CD8-positive, alpha-beta memory T cell (primary cell): Measurements from ENCODE around the gene AK2. TPM values are rescaled to one million over a fixed set of nuclear protein-coding genes. Genes with fewer than 3 reads are reported as not detected.

Experiments
- CTCF ChIA-PET: fragments of 350-600 bp; sonication (Branson Sonifier 250); formaldehyde crosslinking; loops from one replicate; lab custom pipeline; 2021; ENCODE audit warnings: antibody characterized with exemption; lab: Charles Lee
- POLR2A ChIA-PET: fragments of 350-600 bp; sonication (Branson Sonifier 250); formaldehyde crosslinking; loops from one replicate; lab custom pipeline; 2021; ENCODE audit warnings: antibody characterized with exemption; lab: Charles Lee
- DNase-seq, 5 donors: peaks; one replicate each; pipeline versions ENCODE4 v3.0.0 to v3.0.0-alpha.2; 2020 to 2022; ENCODE audit warnings: mixed read lengths in 1 of 5
- H3K27ac ChIP-seq: one replicate; pipeline ENCODE4 v1.7.0; 2013; ENCODE audit warnings: low read depth, mild to moderate bottlenecking, low read length, moderate library complexity
- H3K27me3 ChIP-seq: 2 replicates; pipeline ENCODE4 v1.7.0; 2013; ENCODE audit warnings: low read length, mild to moderate bottlenecking; ENCODE audit not compliant: insufficient read depth, poor library complexity, severe bottlenecking
- H3K36me3 ChIP-seq: 2 replicates; pipeline ENCODE4 v1.7.0; 2013; ENCODE audit warnings: mild to moderate bottlenecking, low read length, moderate library complexity; ENCODE audit not compliant: insufficient read depth
- H3K4me1 ChIP-seq: 2 replicates; pipeline ENCODE4 v1.7.0; 2013; ENCODE audit warnings: mild to moderate bottlenecking, low read length, moderate library complexity; ENCODE audit not compliant: insufficient read depth
- H3K4me3 ChIP-seq: 2 replicates; pipeline ENCODE4 v1.7.0; 2013; ENCODE audit warnings: mild to moderate bottlenecking, low read length
- H3K9me3 ChIP-seq: 2 replicates; pipeline ENCODE4 v1.7.0; 2013; ENCODE audit warnings: mild to moderate bottlenecking, low read length
- H3K27ac Mint-ChIP-seq, 8 donors: one replicate each; pipeline ENCODE4 v1.8.0; 2020 to 2021; ENCODE audit warnings: mixed read lengths in 8 of 8, mild to moderate bottlenecking in 6 of 8, inconsistent platforms in 3 of 8, moderate library complexity in 3 of 8
- H3K27me3 Mint-ChIP-seq, 2 donors: one replicate each; pipeline ENCODE4 v1.8.0; 2020 to 2021; ENCODE audit warnings: mixed read lengths in 2 of 2, mild to moderate bottlenecking in 1 of 2, moderate library complexity in 1 of 2
- H3K36me3 Mint-ChIP-seq, 3 donors: one replicate each; pipeline ENCODE4 v1.8.0; 2020 to 2021; ENCODE audit warnings: mixed read lengths in 3 of 3, inconsistent platforms in 1 of 3, mild to moderate bottlenecking in 1 of 3
- H3K4me1 Mint-ChIP-seq, 3 donors: one replicate each; pipeline ENCODE4 v1.8.0; 2020 to 2021; ENCODE audit warnings: mixed read lengths in 3 of 3, inconsistent platforms in 1 of 3, mild to moderate bottlenecking in 1 of 3
- H3K4me3 Mint-ChIP-seq, 7 donors: one replicate each; pipeline ENCODE4 v1.8.0; 2020 to 2021; ENCODE audit warnings: mixed read lengths in 7 of 7, mild to moderate bottlenecking in 6 of 7, moderate library complexity in 4 of 7, inconsistent platforms in 2 of 7
- H3K9me3 Mint-ChIP-seq, 5 donors: one replicate each; pipeline ENCODE4 v1.8.0; 2020 to 2022; ENCODE audit warnings: mixed read lengths in 5 of 5, mild to moderate bottlenecking in 3 of 5, moderate library complexity in 2 of 5, inconsistent platforms in 1 of 5
- polyA plus RNA-seq: library from polyadenylated mRNA; unstranded; fragments of 300-500 nt; fragmentation: Illumina TruSeq; gene quantifications from one replicate; pipeline ENCODE4 v1.2.3, GENCODE V29; 2021
- total RNA-seq, 2 experiments: library from RNA; stranded (reverse); gene quantifications; one replicate each; pipeline ENCODE4 v1.2.3, GENCODE V29; 2021

AK2 gene
- total and polyA plus RNA-seq, 3 experiments from 2014 or later, result 110 to 305 (median 288) TPM

- H3K27me3 ChIP-seq, result no peaks in the 10 kb centered on the region
- Mint-ChIP-seq H3K27ac (no peak overlapping the region), H3K4me3 (no peak overlapping the region), H3K4me1 (no peaks in the 10 kb centered on the region), H3K36me3 (peaks cover 12 to 79% (median 26%) of the 10 kb centered on the region in 3 donors), H3K9me3 (no peaks in the 10 kb centered on the region), H3K27me3 (no peaks in the 10 kb centered on the region)
- no peak overlapping the region for H3K27ac ChIP-seq
- no peak for DNase-seq
- H3K4me1 ChIP-seq, result no peaks in the 10 kb centered on the region
- ChIA-PET POLR2A (no interaction called here), CTCF (no interaction called here)
- H3K36me3 ChIP-seq, result peaks cover 54% of the 10 kb centered on the region
- no peak overlapping the region for H3K4me3 ChIP-seq
- H3K9me3 ChIP-seq, result no peaks in the 10 kb centered on the region
Observed at GRCh38 chr1:33017175-33017574, 19.5 kb downstream of the AK2 start.

- no peak overlapping the region for H3K4me3 Mint-ChIP-seq
- no peaks in the 10 kb centered on the region for H3K4me1 Mint-ChIP-seq
- DNase-seq, result no peak
- H3K9me3 Mint-ChIP-seq, result no peaks in the 10 kb centered on the region
- Histone ChIP-seq H3K27me3 (no peaks in the 10 kb centered on the region), H3K4me3 (no peak overlapping the region), H3K36me3 (peaks cover 61% of the 10 kb centered on the region), H3K4me1 (no peaks in the 10 kb centered on the region), H3K9me3 (no peaks in the 10 kb centered on the region), H3K27ac (no peak overlapping the region)
- H3K27me3 Mint-ChIP-seq, result no peaks in the 10 kb centered on the region
- peak overlapping the region in 1 of 8 donors; percentile 17 for H3K27ac Mint-ChIP-seq
- CTCF ChIA-PET, result interaction anchor here (0.6 to 1.3 kb wide), 2 partner anchors 45 to 83 kb away, joined by 3 to 6 read pairs; no protein-coding TSS in a partner anchor
- peaks cover 16 to 80% (median 30%) of the 10 kb centered on the region in 3 donors for H3K36me3 Mint-ChIP-seq
- POLR2A ChIA-PET, result no interaction called here
Observed at GRCh38 chr1:33015216-33015615, 21.5 kb downstream of the AK2 start.

DNA sequence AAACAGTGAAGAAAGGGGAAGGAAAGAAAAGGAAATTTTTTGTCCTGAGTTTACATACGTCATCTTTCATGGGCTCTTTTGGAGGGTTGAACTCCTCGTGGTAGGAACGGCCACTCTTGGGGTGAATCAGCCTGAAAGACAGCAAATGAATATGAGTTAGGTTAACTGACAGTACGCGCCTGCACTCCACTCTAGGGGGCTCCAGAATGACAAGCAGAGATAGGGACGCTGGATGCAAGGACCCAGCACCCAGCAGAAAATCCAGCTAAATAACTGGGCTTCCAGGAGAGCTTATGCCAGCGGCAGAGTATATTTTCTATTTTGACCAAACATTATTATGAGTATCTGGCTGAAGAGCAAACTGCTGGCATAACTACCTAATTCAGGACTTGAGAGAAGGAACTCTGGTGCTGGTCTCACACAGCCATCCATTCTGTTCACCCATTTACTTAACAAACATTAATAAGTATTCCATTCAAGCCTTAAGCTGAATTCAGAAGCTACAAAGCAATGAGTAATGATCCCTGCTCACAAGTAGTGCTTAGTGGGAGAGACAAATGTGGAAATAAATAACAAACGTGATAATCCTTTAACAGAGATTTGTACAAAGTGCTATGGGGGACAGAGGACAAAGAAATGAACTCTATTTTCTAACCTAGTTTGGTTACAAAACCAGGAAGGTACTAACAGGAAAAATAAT is 22.1 kb downstream of the AK2 start:
- no peak overlapping the region for H3K27ac ChIP-seq
- H3K4me1 ChIP-seq, result no peaks in the 10 kb centered on the region
- Mint-ChIP-seq H3K27ac (peak overlapping the region in 3 of 8 donors; percentile 17 to 49 (median 45)), H3K9me3 (no peaks in the 10 kb centered on the region), H3K27me3 (no peaks in the 10 kb centered on the region), H3K36me3 (peaks cover 13 to 79% (median 31%) of the 10 kb centered on the region in 3 donors), H3K4me3 (no peak overlapping the region), H3K4me1 (no peaks in the 10 kb centered on the region)
- H3K4me3 ChIP-seq, result no peak overlapping the region
- CTCF ChIA-PET, result interaction anchor here (0.6 to 1.3 kb wide), 2 partner anchors 45 to 82 kb away, joined by 3 to 6 read pairs; no protein-coding TSS in a partner anchor
- H3K36me3 ChIP-seq, result peaks cover 57% of the 10 kb centered on the region
- H3K27me3 ChIP-seq, result no peaks in the 10 kb centered on the region
- POLR2A ChIA-PET, result no interaction called here
- DNase-seq, result no peak
- no peaks in the 10 kb centered on the region for H3K9me3 ChIP-seq

DNA sequence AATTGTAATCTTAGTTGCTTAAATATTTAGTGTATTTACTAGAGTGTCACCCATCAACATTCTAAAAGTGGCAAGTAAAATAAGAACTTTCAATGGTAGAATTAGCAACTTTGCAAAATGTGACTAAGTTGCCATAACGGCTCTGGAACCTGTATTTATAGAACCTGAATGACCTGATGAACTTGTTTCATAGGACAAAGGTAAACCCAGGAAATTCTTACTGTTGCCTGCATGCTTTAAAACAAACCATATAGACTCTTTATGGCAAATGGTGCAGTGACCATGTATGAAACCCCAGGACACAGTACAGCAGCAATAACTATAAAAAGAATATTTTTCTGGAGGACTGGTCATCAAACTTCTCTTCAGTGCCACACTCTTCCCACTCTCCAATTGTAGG is 22.9 kb downstream of the AK2 start:
- DNase-seq, result no peak
- peaks cover 51% of the 10 kb centered on the region for H3K36me3 ChIP-seq
- no peaks in the 10 kb centered on the region for H3K27me3 Mint-ChIP-seq
- CTCF ChIA-PET, result no interaction called here
- H3K27ac ChIP-seq, result no peak overlapping the region
- no peak overlapping the region for H3K4me3 Mint-ChIP-seq
- peaks cover 8 to 79% (median 30%) of the 10 kb centered on the region in 3 donors for H3K36me3 Mint-ChIP-seq
- H3K9me3 ChIP-seq, result no peaks in the 10 kb centered on the region
- H3K27me3 ChIP-seq, result no peaks in the 10 kb centered on the region
- POLR2A ChIA-PET, result no interaction called here
- no peaks in the 10 kb centered on the region for H3K4me1 Mint-ChIP-seq
- H3K27ac Mint-ChIP-seq, result peak overlapping the region in 1 of 8 donors; percentile 49
- H3K4me3 ChIP-seq, result no peak overlapping the region
- H3K9me3 Mint-ChIP-seq, result no peaks in the 10 kb centered on the region
- H3K4me1 ChIP-seq, result no peaks in the 10 kb centered on the region

- Histone ChIP-seq H3K27me3 (no peaks in the 10 kb centered on the region), H3K4me3 (no peak overlapping the region), H3K36me3 (peaks cover 48% of the 10 kb centered on the region), H3K27ac (no peak overlapping the region), H3K9me3 (no peaks in the 10 kb centered on the region), H3K4me1 (no peaks in the 10 kb centered on the region)
- Mint-ChIP-seq H3K9me3 (no peaks in the 10 kb centered on the region), H3K27me3 (no peaks in the 10 kb centered on the region), H3K4me1 (no peaks in the 10 kb centered on the region), H3K36me3 (peaks cover 4 to 80% (median 35%) of the 10 kb centered on the region in 3 donors), H3K4me3 (no peak overlapping the region), H3K27ac (peak overlapping the region in 2 of 8 donors; percentile 26 to 43)
- POLR2A ChIA-PET, result no interaction called here
- CTCF ChIA-PET, result no interaction called here
- no peak for DNase-seq
Observed at GRCh38 chr1:33012165-33012564, 24.5 kb downstream of the AK2 start.

DNA sequence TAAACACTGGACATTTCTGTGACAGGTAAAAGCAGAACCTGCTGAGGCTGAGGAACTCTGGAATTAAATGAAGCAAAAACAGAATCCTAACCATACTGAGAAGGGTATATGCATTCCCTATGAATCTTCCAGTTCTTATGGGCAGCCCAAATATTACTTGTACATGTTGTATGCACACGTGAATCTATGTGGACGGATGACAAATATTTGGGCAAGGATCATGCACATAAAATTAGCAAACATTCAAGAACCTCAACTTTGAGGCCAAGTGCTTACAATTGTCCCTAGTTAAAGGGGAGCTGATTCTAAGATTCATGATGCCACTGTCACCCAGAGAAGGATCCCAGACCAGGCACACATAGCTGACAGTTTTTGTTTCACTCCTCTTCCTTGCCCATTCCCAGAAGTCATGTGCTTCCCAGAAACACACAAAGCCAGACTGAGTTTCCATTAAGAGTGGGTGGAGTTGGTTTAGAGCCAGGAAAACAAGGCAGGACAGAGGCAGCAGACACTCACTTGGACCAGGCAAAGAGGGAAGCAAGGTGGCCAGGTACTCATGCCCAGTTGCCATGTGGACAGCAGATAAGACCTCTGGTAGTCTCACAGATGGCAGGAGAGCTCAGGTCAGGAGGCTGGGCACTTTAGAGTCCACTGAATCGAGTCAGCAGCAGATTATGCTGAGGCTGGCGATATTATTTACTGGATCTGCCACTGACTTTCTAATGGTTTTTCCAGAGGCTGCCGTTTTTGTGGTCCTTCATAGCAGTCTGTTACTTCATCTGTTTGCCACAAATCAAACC is 25.6 kb downstream of the AK2 start:
- peaks cover 48% of the 10 kb centered on the region for H3K36me3 ChIP-seq
- no peak overlapping the region for H3K4me3 Mint-ChIP-seq
- H3K27me3 ChIP-seq, result no peaks in the 10 kb centered on the region
- peak overlapping the region in 2 of 8 donors; percentile 6 to 33 for H3K27ac Mint-ChIP-seq
- no peak overlapping the region for H3K27ac ChIP-seq
- no peaks in the 10 kb centered on the region for H3K4me1 ChIP-seq
- ChIA-PET CTCF (no interaction called here), POLR2A (interaction anchor here (0.6 kb wide), 1 partner anchor 50 kb away, joined by 4 read pairs; no protein-coding TSS in a partner anchor)
- H3K9me3 Mint-ChIP-seq, result no peaks in the 10 kb centered on the region
- peaks cover 4 to 82% (median 34%) of the 10 kb centered on the region in 3 donors for H3K36me3 Mint-ChIP-seq
- DNase-seq, result no peak
- H3K4me3 ChIP-seq, result no peak overlapping the region
- no peaks in the 10 kb centered on the region for H3K4me1 Mint-ChIP-seq
- H3K9me3 ChIP-seq, result no peaks in the 10 kb centered on the region
- no peaks in the 10 kb centered on the region for H3K27me3 Mint-ChIP-seq

- Histone ChIP-seq H3K4me3 (no peak overlapping the region), H3K36me3 (peaks cover 48% of the 10 kb centered on the region)
- H3K36me3 Mint-ChIP-seq, result peaks cover 4 to 76% (median 37%) of the 10 kb centered on the region in 3 donors
Observed at GRCh38 chr1:33009561-33009960, 27.1 kb downstream of the AK2 start.

More at GRCh38 chr1:33009561-33009960, 27.1 kb downstream of the AK2 start:
- H3K27me3 Mint-ChIP-seq, result no peaks in the 10 kb centered on the region
- DNase-seq, result no peak
- no peaks in the 10 kb centered on the region for H3K4me1 ChIP-seq
- H3K27ac Mint-ChIP-seq, result peak overlapping the region in 3 of 8 donors; percentile 33 to 72 (median 38)
- H3K9me3 ChIP-seq, result no peaks in the 10 kb centered on the region
- CTCF ChIA-PET, result interaction anchor here (0.6 to 1.3 kb wide), 3 partner anchors 11 to 76 kb away, joined by 3 read pairs; no protein-coding TSS in a partner anchor
- H3K9me3 Mint-ChIP-seq, result no peaks in the 10 kb centered on the region
- H3K27me3 ChIP-seq, result no peaks in the 10 kb centered on the region
- no peaks in the 10 kb centered on the region for H3K4me1 Mint-ChIP-seq
- POLR2A ChIA-PET, result no interaction called here
- no peak overlapping the region for H3K4me3 Mint-ChIP-seq
- H3K27ac ChIP-seq, result no peak overlapping the region
